Measurements from ENCODE around the gene INSRR.

INSRR gene

GRCh38 chr1:156903328-156904091 lies 44.6 kb upstream of the INSRR start:
- Histone ChIP-seq H3K27ac (ENCODE audit: low read length) (no peak overlapping the region), H3K9me3 (ENCODE audit: insufficient read depth, low read length, severe bottlenecking) (no peaks in the 10 kb centered on the region), H2AFZ (ENCODE audit: low read depth, low read length) (no peak overlapping the region), H3K4me1 (ENCODE audit: insufficient read depth, low read length) (no peaks in the 10 kb centered on the region), H3K27me3 (ENCODE audit: insufficient read depth, low read length, poor library complexity) (peaks cover 21% of the 10 kb centered on the region), H3K9ac (ENCODE audit: low read depth, low read length) (no peak overlapping the region), H4K20me1 (ENCODE audit: insufficient read depth, low read length) (no peaks in the 10 kb centered on the region), H3K79me2 (ENCODE audit: insufficient read depth, low read length) (no peaks in the 10 kb centered on the region), H3K36me3 (ENCODE audit: insufficient read depth, low read length) (no peaks in the 10 kb centered on the region), H3K4me2 (ENCODE audit: insufficient read depth, low read length) (no peak overlapping the region), H3K4me3 (ENCODE audit: low read depth in 1 of 2, low read length in 2 of 2) (no peak overlapping the region)
- ATAC-seq (ENCODE audit: insufficient read depth, low read depth) (no peak), DNase-seq (no peak)
- TF ChIP-seq CTCF (IDR thresholded peaks at IDR 0.05; ENCODE audit: borderline replicate concordance, extremely low read depth, low read length, poor library complexity, severe bottlenecking) (no peak), EZH2 (IDR thresholded peaks at IDR 0.05; ENCODE audit: borderline replicate concordance, low read depth, low read length, severe bottlenecking) (no peak)

- Histone ChIP-seq H3K36me3 (ENCODE audit: insufficient read depth, low read length) (no peaks in the 10 kb centered on the region), H3K4me1 (ENCODE audit: insufficient read depth, low read length) (no peaks in the 10 kb centered on the region), H3K27ac (ENCODE audit: low read length) (no peak overlapping the region), H3K27me3 (ENCODE audit: insufficient read depth, low read length, poor library complexity) (peaks cover 21% of the 10 kb centered on the region), H3K79me2 (ENCODE audit: insufficient read depth, low read length) (no peaks in the 10 kb centered on the region), H3K9me3 (ENCODE audit: insufficient read depth, low read length, severe bottlenecking) (no peaks in the 10 kb centered on the region), H3K4me3 (ENCODE audit: low read depth in 1 of 2, low read length in 2 of 2) (no peak overlapping the region), H4K20me1 (ENCODE audit: insufficient read depth, low read length) (no peaks in the 10 kb centered on the region), H3K4me2 (ENCODE audit: insufficient read depth, low read length) (no peak overlapping the region), H2AFZ (ENCODE audit: low read depth, low read length) (no peak overlapping the region), H3K9ac (ENCODE audit: low read depth, low read length) (no peak overlapping the region)
- DNase-seq: no peak
- TF ChIP-seq EZH2 (IDR thresholded peaks at IDR 0.05; ENCODE audit: borderline replicate concordance, low read depth, low read length, severe bottlenecking) (no peak), CTCF (IDR thresholded peaks at IDR 0.05; ENCODE audit: borderline replicate concordance, extremely low read depth, low read length, poor library complexity, severe bottlenecking) (no peak)
- ATAC-seq (ENCODE audit: insufficient read depth, low read depth): no peak
These were observed 43.3 kb upstream of the INSRR start for GRCh38 chr1:156901966-156902915.

- no peaks in the 10 kb centered on the region for H4K20me1 ChIP-seq (ENCODE audit: insufficient read depth, low read length)
- no peak for DNase-seq
- H3K27me3 ChIP-seq (ENCODE audit: insufficient read depth, low read length, poor library complexity): peaks cover 21% of the 10 kb centered on the region
- no peaks in the 10 kb centered on the region for H3K4me1 ChIP-seq (ENCODE audit: insufficient read depth, low read length)
- ATAC-seq (ENCODE audit: insufficient read depth, low read depth): no peak
- H3K27ac ChIP-seq (ENCODE audit: low read length): no peak overlapping the region
- TF ChIP-seq EZH2 (IDR thresholded peaks at IDR 0.05; ENCODE audit: borderline replicate concordance, low read depth, low read length, severe bottlenecking): no peak
- no peak for TF ChIP-seq CTCF (IDR thresholded peaks at IDR 0.05; ENCODE audit: borderline replicate concordance, extremely low read depth, low read length, poor library complexity, severe bottlenecking)
- H3K4me3 ChIP-seq (ENCODE audit: low read depth in 1 of 2, low read length in 2 of 2): no peak overlapping the region
- no peaks in the 10 kb centered on the region for H3K36me3 ChIP-seq (ENCODE audit: insufficient read depth, low read length)
- H3K79me2 ChIP-seq (ENCODE audit: insufficient read depth, low read length): no peaks in the 10 kb centered on the region
- no peaks in the 10 kb centered on the region for H3K9me3 ChIP-seq (ENCODE audit: insufficient read depth, low read length, severe bottlenecking)
- H3K9ac ChIP-seq (ENCODE audit: low read depth, low read length): no peak overlapping the region
- no peak overlapping the region for H3K4me2 ChIP-seq (ENCODE audit: insufficient read depth, low read length)
- no peak overlapping the region for H2AFZ ChIP-seq (ENCODE audit: low read depth, low read length)
These were observed 42.6 kb upstream of the INSRR start for GRCh38 chr1:156901590-156901900.

All from DND-41 (cell line).